Coronary artery (tissue), 2 donors: ENCODE measurements around the gene FITM1.

Experiments used
- DNase-seq: peaks from one replicate; pipeline ENCODE4 v3.0.0-alpha.2; 2017; ENCODE audit warnings: low spot score
- H3K27ac ChIP-seq, 2 donors: fragments of 200-600 bp; sonication (generic); one replicate each; pipeline ENCODE4 v1.5.1; 2016 to 2019
- H3K4me3 ChIP-seq: fragments of 200-600 bp; sonication (generic); 2 replicates; pipeline ENCODE4 v1.5.1; 2016; ENCODE audit warnings: mild to moderate bottlenecking, moderate library complexity
- CTCF ChIP-seq: fragments of 200-600 bp; sonication (generic); IDR thresholded peaks from one replicate; pipeline ENCODE4 v1.5.1; 2019; ENCODE audit warnings: antibody characterized with exemption

FITM1 gene

GRCh38 chr14:24172261-24172860 lies 41.9 kb downstream of the FITM1 start:
- TF ChIP-seq CTCF, result no peak
- Histone ChIP-seq H3K27ac (peak overlapping the region in 1 of 2 donors; percentile 27), H3K4me3 (peak overlapping the region; percentile 60)
- DNase-seq, result peak; percentile 64

- H3K4me3 ChIP-seq, result no peak overlapping the region
- no peak for DNase-seq
- H3K27ac ChIP-seq, result no peak overlapping the region
- TF ChIP-seq CTCF, result no peak
These were observed 42.4 kb downstream of the FITM1 start for GRCh38 chr14:24172871-24173281.

GRCh38 chr14:24176599-24176998 lies 46.1 kb downstream of the FITM1 start:
- no peak overlapping the region for H3K27ac ChIP-seq
- H3K4me3 ChIP-seq, result no peak overlapping the region
- TF ChIP-seq CTCF, result no peak
- DNase-seq, result no peak

GRCh38 chr14:24177041-24177825 lies 46.8 kb downstream of the FITM1 start:
- no peak for TF ChIP-seq CTCF
- Histone ChIP-seq H3K4me3 (no peak overlapping the region), H3K27ac (no peak overlapping the region)
- DNase-seq, result no peak

GRCh38 chr14:24177891-24178290 lies 47.4 kb downstream of the FITM1 start:
- no peak for DNase-seq
- no peak overlapping the region for H3K4me3 ChIP-seq
- H3K27ac ChIP-seq, result no peak overlapping the region
- no peak for TF ChIP-seq CTCF

GRCh38 chr14:24178399-24179178 lies 48.1 kb downstream of the FITM1 start:
- no peak for TF ChIP-seq CTCF
- Histone ChIP-seq H3K27ac (peak overlapping the region in 1 of 2 donors; percentile 77), H3K4me3 (no peak overlapping the region)
- DNase-seq, result no peak
